Type B pancreatic cell (in vitro differentiated cells): ENCODE measurements around the gene NUDT19. TPM values are rescaled to one million over a fixed set of nuclear protein-coding genes. Genes with fewer than 3 reads are reported as not detected.

Experiments
- DNase-seq: peaks from one replicate; pipeline ENCODE4 v3.0.0; 2021; ENCODE audit warnings: mixed read lengths; ENCODE audit not compliant: unreplicated experiment; ENCODE audit errors: extremely low spot score
- H3K27ac Mint-ChIP-seq: 2 replicates; pipeline ENCODE4 v1.8.0; 2021; ENCODE audit warnings: mild to moderate bottlenecking, mixed read lengths
- H3K27me3 Mint-ChIP-seq: 2 replicates; pipeline ENCODE4 v1.8.0; 2021; ENCODE audit warnings: mixed read lengths
- H3K36me3 Mint-ChIP-seq: 2 replicates; pipeline ENCODE4 v1.8.0; 2021; ENCODE audit warnings: mixed read lengths
- H3K4me1 Mint-ChIP-seq: one replicate; pipeline ENCODE4 v1.8.0; 2021; ENCODE audit warnings: mixed read lengths; ENCODE audit not compliant: unreplicated experiment
- H3K4me3 Mint-ChIP-seq: 2 replicates; pipeline ENCODE4 v1.8.0; 2021; ENCODE audit warnings: mild to moderate bottlenecking, mixed read lengths
- H3K9me3 Mint-ChIP-seq: 2 replicates; pipeline ENCODE4 v1.8.0; 2021; ENCODE audit warnings: mixed read lengths
- CTCF ChIP-seq: fragments of 200-600 bp; sonication (generic); conservative IDR thresholded peaks from 2 replicates; pipeline ENCODE4 v1.5.0; 2021; ENCODE audit warnings: antibody characterized with exemption, mild to moderate bottlenecking
- total RNA-seq: library from RNA; stranded (reverse); gene quantifications from 2 replicates; pipeline ENCODE4 v1.2.1, GENCODE V29; 2021; ENCODE audit warnings: low replicate concordance

Gene NUDT19
- total RNA-seq, 1 donor from 2014 or later = 10.8 TPM

GRCh38 chr19:32719611-32720059, 28.0 kb downstream of the NUDT19 start, which contains the start of gene TDRD12:
Gene TDRD12, plus strand, starts transcription at chr19:32719767. Its CDS starts 306 bp downstream, at chr19:32720073.
- peaks cover 6% of the 10 kb centered on the region for H3K4me1 Mint-ChIP-seq
- no peak within 1 kb of the TSS for H3K4me3 Mint-ChIP-seq
- H3K27me3 Mint-ChIP-seq = no peaks in the 10 kb centered on the region
- peaks cover 4% of the 10 kb centered on the region for H3K9me3 Mint-ChIP-seq
- no peak for DNase-seq
- H3K27ac Mint-ChIP-seq = peak within 1 kb of the TSS; percentile 76
- no peak for TF ChIP-seq CTCF
- H3K36me3 Mint-ChIP-seq = peaks cover 7% of the 10 kb centered on the region

- Mint-ChIP-seq H3K4me1 (peaks cover 6% of the 10 kb centered on the region), H3K4me3 (no peak overlapping the region), H3K27ac (no peak overlapping the region), H3K9me3 (peaks cover 4% of the 10 kb centered on the region), H3K36me3 (peaks cover 4% of the 10 kb centered on the region), H3K27me3 (no peaks in the 10 kb centered on the region)
- no peak for DNase-seq
- no peak for TF ChIP-seq CTCF
These were observed 28.8 kb downstream of the NUDT19 start for GRCh38 chr19:32720216-32720935.

GRCh38 chr19:32720936-32721250, 29.3 kb downstream of the NUDT19 start:
- peaks cover 6% of the 10 kb centered on the region for H3K4me1 Mint-ChIP-seq
- peaks cover 4% of the 10 kb centered on the region for H3K9me3 Mint-ChIP-seq
- no peak for DNase-seq
- peaks cover 4% of the 10 kb centered on the region for H3K36me3 Mint-ChIP-seq
- no peak overlapping the region for H3K27ac Mint-ChIP-seq
- no peaks in the 10 kb centered on the region for H3K27me3 Mint-ChIP-seq
- H3K4me3 Mint-ChIP-seq = no peak overlapping the region
- TF ChIP-seq CTCF = no peak

GRCh38 chr19:32735936-32736335, 44.3 kb downstream of the NUDT19 start:
- Mint-ChIP-seq H3K27ac (no peak overlapping the region), H3K36me3 (no peaks in the 10 kb centered on the region), H3K27me3 (peaks cover 5% of the 10 kb centered on the region), H3K9me3 (no peaks in the 10 kb centered on the region), H3K4me1 (no peaks in the 10 kb centered on the region), H3K4me3 (no peak overlapping the region)
- TF ChIP-seq CTCF = no peak
- DNase-seq = no peak

GRCh38 chr19:32743021-32743420, 51.4 kb downstream of the NUDT19 start:
- H3K27me3 Mint-ChIP-seq = peaks cover 10% of the 10 kb centered on the region
- H3K27ac Mint-ChIP-seq = no peak overlapping the region
- peak; percentile 58 for DNase-seq
- no peaks in the 10 kb centered on the region for H3K4me1 Mint-ChIP-seq
- no peak overlapping the region for H3K4me3 Mint-ChIP-seq
- no peaks in the 10 kb centered on the region for H3K9me3 Mint-ChIP-seq
- no peak for TF ChIP-seq CTCF
- no peaks in the 10 kb centered on the region for H3K36me3 Mint-ChIP-seq
